GM13976 (cell line): ENCODE data around the gene SPINK8.
"Not testable (repeated sequence)": the region's sequence is repeated elsewhere in the genome, so short reads cannot be mapped to it uniquely, and the experiment has no call there.

Experiments
- DNase-seq: peaks from one replicate; pipeline ENCODE4 v3.0.0; 2012; ENCODE audit warnings: low spot score
- CTCF ChIP-seq: IDR thresholded peaks from 2 replicates; pipeline ENCODE4 v1.5.1; 2012; ENCODE audit warnings: borderline replicate concordance, mild to moderate bottlenecking; ENCODE audit not compliant: insufficient read depth; ENCODE audit errors: extremely low read depth, missing control alignments, control extremely low read depth
- in situ Hi-C: fragments of 300-500 bp; cut with MboI; formaldehyde crosslinking; loops from one replicate; pipeline ENCODE4 v1.12.0; 2022; ENCODE audit warnings: low sequenced_read_pairs, mixed read lengths, inconsistent platforms; ENCODE audit not compliant: unreplicated experiment

SPINK8 gene

GRCh38 chr3:48345946-48346572, 12.6 kb upstream of the SPINK8 start:
- in situ Hi-C loops = no loop called here
- no peak for DNase-seq
- TF ChIP-seq CTCF = no peak

- in situ Hi-C loops = no loop called here
- no peak for DNase-seq
- no peak for TF ChIP-seq CTCF
Observed at GRCh38 chr3:48344867-48345507, 11.5 kb upstream of the SPINK8 start.

GRCh38 chr3:48343432-48343831, 10.0 kb upstream of the SPINK8 start:
- DNase-seq = no peak
- no peak for TF ChIP-seq CTCF
- in situ Hi-C loops = no loop called here

- DNase-seq = no peak
- in situ Hi-C loops = no loop called here
- no peak for TF ChIP-seq CTCF
Observed at GRCh38 chr3:48338635-48339034, 5.2 kb upstream of the SPINK8 start.

GRCh38 chr3:48337536-48337935, 4.1 kb upstream of the SPINK8 start:
- DNase-seq, in situ Hi-C loops: not testable (repeated sequence)

GRCh38 chr3:48335286-48335685, 1.8 kb upstream of the SPINK8 start:
- DNase-seq, in situ Hi-C loops: not testable (repeated sequence)

GRCh38 chr3:48334605-48335004, 1.1 kb upstream of the SPINK8 start:
- no peak for TF ChIP-seq CTCF
- DNase-seq = no peak
- in situ Hi-C loops = no loop called here

GRCh38 chr3:48331706-48332435, 1.6 kb downstream of the SPINK8 start:
- in situ Hi-C loops, DNase-seq: not testable (repeated sequence)
